Activated CD4-positive, alpha-beta T cell treated with anti-CD3 and anti-CD28 coated beads for 24 hours (primary cell): Measurements from ENCODE around the gene EME2.
A peak's percentile ranks its signal among the peaks of the same experiment; 100 is the strongest.
"Not testable (repeated sequence)": the region's sequence is repeated elsewhere in the genome, so short reads cannot be mapped to it uniquely, and the experiment has no call there.

Source experiments
- DNase-seq, 2 donors: peaks; one replicate each; pipeline ENCODE4 v3.0.0-alpha.2; 2020; ENCODE audit warnings: low read depth in 2 of 2

The EME2 gene

GRCh38 chr16:1791256-1791942 lies 18.8 kb downstream of the EME2 start:
- no peak for DNase-seq

DNA sequence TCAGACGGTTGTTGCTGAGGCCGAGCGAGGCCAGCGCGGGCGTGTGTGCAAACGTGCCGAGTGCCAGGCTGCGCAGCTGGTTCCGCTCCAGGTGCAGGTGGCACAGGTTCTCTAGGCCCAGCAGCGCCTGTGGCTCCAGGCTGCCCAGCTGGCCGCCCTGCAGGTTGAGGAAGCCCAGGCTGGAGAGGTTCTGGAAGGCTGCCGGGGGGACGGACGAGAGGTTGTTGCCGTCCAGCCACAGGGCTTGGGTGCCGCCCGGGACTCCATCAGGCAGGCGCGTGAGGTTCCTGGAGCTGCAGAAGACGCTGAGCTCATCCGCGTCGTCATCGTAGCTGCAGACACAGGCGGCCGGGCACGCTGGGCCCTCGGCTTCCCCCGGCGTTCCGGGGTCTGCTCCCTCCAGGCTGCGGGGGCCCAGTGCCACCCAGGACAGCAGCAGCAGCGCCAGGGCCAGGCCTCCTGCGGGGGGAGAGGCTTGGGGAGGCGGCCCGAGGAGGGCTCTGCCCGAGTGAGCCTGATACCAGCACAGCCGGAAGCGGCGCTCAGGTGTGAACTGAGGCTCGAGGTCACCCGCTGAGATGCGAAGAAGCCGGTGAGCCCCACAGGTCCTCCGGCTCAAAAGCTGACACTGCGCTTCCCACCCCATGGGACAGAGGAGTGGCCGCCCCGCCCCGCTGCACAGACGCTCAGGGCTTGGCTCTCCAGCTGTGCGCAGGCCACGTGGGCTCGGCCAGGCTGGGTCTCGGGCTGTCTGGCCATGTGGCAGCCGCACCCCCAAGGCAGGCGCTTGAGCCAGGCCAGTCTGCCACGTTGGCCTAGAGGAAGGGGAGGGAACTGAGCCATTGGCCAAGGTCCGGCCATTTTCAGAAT lies 19.6 kb downstream of the EME2 start:
- DNase-seq: no peak

DNA sequence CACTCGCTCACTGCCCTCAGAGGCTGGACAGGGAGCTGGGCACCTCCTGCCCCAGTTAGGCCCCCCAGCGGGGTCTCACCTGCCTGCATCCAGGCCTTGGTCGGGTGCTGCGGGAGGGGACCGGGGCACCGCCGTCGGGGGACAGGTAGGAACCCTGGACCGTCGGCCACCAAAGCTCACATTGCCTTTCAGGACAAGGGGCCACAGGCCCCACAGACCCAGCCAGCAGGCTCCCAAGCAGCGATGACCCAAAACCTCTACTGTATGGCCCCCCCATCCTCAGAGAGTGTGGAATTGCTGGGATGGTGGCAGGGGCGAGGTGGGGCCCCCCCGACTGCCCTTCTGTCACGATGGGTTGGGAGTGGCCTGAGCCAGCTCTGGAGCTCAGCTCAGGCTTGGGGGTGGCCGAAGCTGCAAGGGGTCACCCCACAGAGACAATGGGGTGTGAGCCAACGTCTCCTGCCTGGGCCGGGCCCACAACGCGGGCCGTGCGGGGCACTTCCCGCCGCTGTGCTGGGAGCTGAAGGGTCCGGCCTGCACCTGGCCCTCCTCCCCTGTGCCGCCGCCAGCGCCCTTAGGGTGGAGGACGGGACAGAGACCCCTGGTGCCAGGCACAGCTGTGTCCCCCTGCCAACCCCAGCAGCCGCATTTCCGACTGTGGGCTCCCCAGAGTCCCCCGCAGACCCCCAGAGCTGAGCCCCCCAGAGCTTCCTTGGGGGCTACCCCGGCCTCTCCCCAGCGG lies 20.4 kb downstream of the EME2 start:
- no peak for DNase-seq

- no peak for DNase-seq
These were observed 21.1 kb downstream of the EME2 start, which contains the start of gene IGFALS for GRCh38 chr16:1793578-1794220. IGFALS (minus strand) TSS chr16:1793705; CDS start chr16:1793652, 53 bp downstream.

- DNase-seq: no peak
These were observed 21.7 kb downstream of the EME2 start for GRCh38 chr16:1794221-1794871.

- no peak for DNase-seq
These were observed 22.5 kb downstream of the EME2 start for GRCh38 chr16:1794908-1795666.

DNA sequence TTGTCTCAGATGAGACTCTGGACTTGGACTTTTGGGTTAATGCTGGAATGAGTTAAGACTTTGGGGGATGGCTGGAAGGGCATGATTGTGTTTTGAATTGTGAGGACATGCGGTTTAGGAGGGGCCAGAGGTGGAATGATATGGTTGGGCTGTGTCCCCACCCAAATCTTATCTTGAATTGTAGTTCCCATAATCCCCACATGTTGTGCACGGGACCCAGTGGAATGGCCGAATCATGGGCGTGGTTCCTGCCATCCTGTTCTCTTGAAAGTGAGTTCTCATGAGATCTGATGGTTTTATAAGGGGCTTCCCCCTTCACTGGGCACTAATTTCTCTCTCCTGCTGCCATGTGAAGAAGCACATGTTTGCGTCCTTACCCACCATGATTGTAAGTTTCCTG lies 26.7 kb downstream of the EME2 start:
- not testable (repeated sequence) for DNase-seq

GRCh38 chr16:1800701-1801100 lies 28.1 kb downstream of the EME2 start:
- DNase-seq: no peak

- DNase-seq: no peak
These were observed 35.0 kb downstream of the EME2 start for GRCh38 chr16:1807626-1808025.

DNA sequence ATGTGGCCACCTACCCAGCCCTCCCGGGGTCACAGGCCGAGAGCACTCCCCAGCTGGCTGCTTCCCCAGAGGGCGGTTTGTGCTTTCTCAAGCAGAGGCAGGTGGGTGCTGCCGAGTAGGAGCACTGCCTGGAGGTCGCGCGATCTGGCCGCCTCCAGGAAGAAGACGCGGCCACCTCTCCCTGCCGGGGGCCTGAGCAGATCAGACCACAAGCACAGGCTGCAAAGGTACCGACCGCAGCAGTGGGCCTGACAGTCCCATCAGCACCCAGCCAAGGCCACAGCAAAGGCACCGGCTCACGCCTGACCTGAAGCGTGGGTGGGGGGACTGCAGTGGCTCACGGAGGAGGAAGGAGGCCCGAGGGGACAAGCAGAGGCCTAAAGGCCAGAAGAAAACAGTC lies 36.1 kb downstream of the EME2 start:
- DNase-seq: no peak

- no peak for DNase-seq
These were observed 36.7 kb downstream of the EME2 start for GRCh38 chr16:1809281-1809801.

- no peak for DNase-seq
These were observed 37.5 kb downstream of the EME2 start for GRCh38 chr16:1810106-1810505.

DNA sequence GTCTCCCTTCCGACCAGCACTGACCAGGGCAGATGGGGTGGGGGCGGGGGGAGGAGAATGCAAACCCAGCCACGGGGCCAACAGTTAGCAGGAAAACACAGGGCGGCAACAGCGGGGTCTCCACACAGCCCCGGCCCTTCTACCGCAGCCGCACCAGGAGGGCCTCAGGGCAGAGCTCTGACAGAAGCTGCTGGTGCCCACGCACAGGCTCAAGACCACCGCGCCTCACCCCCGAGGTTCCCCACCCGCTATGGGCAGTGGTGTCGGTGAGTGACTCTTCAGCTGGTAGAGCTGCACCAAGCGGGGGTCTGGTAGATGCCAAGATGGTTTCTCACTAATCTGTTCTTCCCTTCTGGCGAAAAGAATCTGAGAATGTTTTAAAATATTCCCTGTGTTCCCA lies 37.9 kb downstream of the EME2 start:
- no peak for DNase-seq

DNA sequence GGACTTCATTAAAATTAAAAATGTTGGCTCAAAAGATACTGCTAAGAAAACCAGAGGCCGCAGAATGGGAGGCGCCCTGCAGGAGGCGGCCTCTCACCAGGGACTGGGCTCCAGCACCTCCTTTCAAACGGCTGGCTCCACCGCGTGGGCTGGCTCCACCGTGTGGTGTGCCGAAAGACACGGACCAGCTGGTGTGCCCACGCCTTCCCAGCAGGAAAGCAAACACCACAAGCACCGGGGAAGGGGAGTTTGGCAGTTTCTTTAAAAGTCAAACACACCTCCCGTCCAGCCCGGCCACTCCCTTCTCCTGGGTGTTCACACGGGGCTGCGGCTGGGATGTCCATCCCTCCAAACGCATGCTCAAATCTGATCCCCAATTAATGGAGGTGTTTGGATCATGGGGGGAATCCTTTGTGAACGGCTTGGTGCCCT lies 40.1 kb downstream of the EME2 start:
- DNase-seq: peak; percentile 15 to 44

DNA sequence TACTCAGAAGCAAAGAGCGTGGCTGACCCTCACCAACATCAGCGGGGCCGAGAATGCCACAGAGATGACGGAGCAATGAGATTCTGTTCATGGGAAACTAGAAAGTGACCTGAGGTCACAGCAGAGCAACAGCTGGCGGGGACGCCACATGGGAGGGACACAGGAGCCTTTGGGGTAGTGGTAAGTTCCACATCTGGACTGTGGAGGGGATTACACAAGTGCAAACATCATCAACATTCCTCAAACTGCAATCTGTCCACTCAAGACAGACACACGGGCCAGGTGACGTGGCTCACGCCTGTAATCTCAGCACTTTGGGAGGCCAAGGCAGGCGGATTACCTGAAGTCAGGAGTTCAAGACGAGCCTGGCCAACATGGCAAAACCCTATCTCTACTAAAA lies 42.9 kb downstream of the EME2 start:
- no peak for DNase-seq

DNA sequence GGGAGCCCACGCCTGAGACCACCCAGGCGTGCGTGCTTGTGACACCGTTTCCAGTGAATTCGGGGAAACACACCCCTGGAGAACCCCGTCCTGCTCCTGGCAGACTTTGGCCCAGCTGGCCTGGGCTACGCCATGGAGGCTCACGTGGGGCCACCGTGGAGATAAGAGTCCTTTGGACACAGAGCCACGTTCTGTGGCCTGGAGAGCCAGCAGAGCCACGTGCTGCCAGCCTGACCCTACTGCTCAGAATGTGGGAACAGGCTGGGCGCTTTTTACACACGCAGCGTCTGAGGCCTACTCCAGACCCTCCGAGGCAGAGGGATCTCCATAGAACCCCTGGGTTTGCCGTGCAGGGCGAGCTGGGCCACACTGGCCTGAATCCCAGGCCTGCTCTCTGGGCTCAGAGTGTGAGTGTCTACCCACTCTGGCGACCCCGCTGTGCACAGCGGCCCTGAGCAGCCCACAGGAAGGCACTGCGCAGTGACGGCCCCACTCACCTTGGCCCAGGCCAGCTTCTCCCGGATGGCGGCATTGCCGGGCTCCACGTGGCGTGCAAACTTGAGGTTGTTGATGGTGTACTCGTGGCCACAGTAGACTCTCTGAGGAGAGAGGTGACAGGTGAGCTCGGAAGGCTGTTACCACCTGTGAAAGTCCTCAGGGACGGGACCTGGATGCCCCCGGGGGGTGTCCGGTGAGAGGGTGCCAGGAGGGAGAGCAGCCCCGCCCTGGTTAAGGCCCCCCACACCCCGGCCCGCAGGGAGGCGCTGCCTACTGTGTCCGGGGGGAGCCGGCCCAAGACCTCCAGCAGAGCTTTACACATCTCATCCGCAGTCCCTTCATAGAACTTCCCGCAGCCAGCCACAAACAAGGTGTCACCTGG lies 44.0 kb downstream of the EME2 start:
- no peak for DNase-seq

DNA sequence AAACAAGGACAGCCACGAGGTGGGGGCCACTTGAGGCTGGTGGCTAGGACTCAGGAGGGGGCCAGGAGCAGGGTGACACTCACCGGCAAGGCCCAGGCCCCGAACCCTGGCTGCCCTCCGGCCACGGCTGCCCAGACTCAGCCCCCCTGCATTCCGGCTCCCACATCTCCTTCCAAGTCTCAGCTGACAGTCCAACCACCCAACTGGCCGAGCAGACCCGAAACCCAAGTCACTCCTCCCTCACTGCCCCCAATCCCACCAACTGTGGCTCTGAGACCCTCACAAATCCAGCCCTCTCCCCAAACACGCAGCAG lies 44.6 kb downstream of the EME2 start:
- no peak for DNase-seq

DNA sequence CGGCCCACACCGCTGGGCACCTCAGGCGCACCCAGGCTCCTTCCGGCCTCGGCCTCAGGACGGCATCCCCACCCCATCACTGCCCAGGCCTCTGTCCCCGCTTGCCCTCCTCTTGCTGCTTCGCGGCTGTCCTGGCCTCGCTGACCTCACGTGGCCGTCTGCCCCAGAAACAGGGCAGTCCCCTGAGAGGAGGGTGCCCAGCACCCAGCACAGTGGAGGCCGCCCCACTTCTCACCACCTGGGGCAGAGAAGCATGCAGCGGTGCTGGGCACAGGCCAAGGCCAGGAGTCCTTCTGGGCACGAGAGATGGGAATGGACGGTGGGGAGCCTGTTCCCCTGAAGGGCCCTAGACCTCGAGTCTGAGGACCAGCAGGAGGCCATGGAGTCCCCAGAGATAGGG lies 45.1 kb downstream of the EME2 start:
- no peak for DNase-seq

GRCh38 chr16:1818204-1818872 lies 45.7 kb downstream of the EME2 start:
- no peak for DNase-seq
